AG10803 (cell line): ENCODE data around the gene ERBIN.

ENCODE experiments used
- DNase-seq: peaks from one replicate; pipeline ENCODE4 v3.0.0; 2010; ENCODE audit warnings: low read depth
- H3K4me3 ChIP-seq: 2 replicates; pipeline ENCODE4 v1.5.1; 2011; ENCODE audit warnings: mild to moderate bottlenecking, low read length, control low read depth
- TF ChIP-seq, protein P1 (sequence below): conservative IDR thresholded peaks from 2 replicates; pipeline ENCODE4 v1.5.1; 2011; ENCODE audit warnings: mild to moderate bottlenecking, low read length, control low read depth, inconsistent platforms

Gene ERBIN

DNA sequence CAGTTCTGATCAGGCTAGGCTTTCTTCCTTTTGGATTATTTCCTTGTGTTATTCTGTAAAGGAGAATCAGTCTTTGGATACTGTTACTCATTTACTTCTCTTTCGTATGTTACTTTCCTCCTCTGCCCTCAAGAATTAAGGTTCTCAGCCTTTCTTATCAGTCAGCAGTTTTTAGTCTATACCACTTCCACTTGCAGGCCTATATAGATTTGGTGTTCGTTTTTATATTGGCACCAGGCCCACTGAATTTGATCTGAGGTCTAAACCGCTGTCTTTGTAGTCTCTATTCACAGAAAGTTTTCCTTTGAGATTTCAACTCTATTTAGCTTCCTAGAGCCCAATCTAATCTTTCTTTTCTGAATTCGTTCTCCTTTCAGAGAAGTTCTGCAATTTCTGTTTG, 62.8 kb downstream of the ERBIN start:
- TF ChIP-seq, protein P1, sequence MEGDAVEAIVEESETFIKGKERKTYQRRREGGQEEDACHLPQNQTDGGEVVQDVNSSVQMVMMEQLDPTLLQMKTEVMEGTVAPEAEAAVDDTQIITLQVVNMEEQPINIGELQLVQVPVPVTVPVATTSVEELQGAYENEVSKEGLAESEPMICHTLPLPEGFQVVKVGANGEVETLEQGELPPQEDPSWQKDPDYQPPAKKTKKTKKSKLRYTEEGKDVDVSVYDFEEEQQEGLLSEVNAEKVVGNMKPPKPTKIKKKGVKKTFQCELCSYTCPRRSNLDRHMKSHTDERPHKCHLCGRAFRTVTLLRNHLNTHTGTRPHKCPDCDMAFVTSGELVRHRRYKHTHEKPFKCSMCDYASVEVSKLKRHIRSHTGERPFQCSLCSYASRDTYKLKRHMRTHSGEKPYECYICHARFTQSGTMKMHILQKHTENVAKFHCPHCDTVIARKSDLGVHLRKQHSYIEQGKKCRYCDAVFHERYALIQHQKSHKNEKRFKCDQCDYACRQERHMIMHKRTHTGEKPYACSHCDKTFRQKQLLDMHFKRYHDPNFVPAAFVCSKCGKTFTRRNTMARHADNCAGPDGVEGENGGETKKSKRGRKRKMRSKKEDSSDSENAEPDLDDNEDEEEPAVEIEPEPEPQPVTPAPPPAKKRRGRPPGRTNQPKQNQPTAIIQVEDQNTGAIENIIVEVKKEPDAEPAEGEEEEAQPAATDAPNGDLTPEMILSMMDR = no peak
- no peak for DNase-seq
- H3K4me3 ChIP-seq = no peak overlapping the region

DNA sequence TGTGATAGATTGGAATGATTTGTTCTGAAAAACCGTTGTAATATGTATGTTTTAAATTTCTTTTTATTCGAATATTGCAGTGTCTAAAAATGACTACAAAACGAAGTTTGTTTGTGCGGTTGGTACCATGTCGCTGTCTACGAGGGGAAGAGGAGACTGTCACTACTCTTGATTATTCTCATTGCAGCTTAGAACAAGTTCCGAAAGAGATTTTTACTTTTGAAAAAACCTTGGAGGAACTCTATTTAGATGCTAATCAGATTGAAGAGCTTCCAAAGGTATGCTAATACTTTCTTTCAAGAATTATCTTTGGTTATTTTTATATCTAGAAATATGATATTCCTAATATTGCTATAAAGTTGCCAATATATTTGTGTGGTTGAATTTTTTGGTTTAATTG, 66.3 kb downstream of the ERBIN start:
- no peak for DNase-seq
- TF ChIP-seq, protein P1 = no peak
- no peak overlapping the region for H3K4me3 ChIP-seq

DNA sequence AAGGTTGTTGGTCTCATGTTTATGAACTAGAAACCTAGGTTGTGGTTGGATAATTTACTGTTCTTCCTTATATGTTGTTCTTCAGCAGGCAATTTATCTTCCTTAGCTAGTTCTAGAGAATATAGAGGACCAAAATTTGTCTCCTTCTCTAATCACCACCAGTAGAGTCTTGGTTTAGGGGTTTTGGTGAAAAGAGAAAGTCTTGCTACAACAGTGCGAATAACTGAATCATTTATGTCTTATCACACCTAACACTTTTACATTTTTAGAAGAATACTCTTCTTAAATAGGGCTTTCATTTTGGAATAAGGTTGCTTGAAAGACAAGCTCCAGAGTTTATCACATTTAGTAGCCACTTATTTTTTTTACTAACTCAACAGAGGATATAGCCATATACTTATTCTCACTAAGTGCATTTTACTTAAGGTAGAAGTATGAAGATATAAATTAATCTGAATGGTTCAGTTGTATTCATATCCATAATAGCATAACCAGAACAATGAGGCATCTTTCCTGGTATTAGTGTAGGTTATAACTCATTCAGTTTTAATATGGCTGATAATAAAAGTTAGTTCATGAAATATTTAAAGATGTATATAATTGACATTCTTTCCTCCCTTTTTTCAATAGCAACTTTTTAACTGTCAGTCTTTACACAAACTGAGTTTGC, 67.9 kb downstream of the ERBIN start:
- no peak overlapping the region for H3K4me3 ChIP-seq
- TF ChIP-seq, protein P1 = no peak
- no peak for DNase-seq

DNA sequence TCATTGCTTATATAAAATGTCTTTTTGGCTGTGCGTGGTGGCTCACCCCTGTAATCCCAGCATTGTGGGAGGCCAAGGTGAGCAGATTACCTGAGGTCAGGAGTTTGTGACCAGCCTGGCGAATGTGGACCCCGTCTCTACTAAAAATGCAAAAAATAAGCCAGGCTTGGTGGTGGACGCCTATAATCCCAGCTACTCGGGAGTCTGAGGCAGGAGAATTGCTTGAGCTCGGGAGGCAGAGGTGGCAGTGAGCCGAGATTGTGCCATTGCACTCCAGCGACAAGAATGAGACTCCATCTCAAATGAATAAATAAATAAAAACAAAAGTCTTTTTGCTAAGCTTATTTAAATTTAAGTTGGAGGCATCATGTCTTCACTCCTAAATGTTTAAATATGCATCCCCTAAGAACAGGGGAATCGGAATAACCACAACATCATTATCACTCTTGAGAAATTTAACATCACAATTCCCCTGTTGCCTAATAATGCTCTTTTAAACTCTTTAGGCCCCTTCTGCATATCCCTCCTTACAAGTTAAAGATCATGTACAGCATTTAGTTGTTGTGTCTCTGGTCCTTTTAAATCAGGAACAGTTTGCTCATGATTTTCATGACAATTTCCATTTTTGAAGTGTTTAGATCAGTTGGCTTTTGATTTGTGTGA, 72.8 kb downstream of the ERBIN start:
- TF ChIP-seq, protein P1 = no peak
- H3K4me3 ChIP-seq = no peak overlapping the region
- no peak for DNase-seq

DNA sequence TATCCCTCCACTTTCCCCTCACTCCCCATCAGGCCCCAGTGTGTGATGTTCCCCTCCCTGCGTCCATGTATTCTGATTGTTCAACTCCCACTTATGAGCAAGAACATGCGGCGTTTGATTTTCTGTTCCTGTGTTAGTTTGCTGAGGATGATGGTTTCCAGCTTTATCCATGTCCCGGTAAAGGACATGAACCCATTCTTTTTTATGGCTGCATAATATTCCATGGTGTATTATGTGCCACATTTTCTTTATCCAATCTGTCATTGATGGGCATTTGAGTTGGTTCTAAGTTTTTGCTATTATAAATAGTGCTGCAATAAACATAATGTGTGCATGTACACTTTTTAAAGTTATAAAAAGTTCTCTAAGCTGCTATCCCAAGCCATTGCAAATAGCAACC, 75.6 kb downstream of the ERBIN start:
- DNase-seq = no peak
- H3K4me3 ChIP-seq = no peak overlapping the region
- TF ChIP-seq, protein P1 = no peak

DNA sequence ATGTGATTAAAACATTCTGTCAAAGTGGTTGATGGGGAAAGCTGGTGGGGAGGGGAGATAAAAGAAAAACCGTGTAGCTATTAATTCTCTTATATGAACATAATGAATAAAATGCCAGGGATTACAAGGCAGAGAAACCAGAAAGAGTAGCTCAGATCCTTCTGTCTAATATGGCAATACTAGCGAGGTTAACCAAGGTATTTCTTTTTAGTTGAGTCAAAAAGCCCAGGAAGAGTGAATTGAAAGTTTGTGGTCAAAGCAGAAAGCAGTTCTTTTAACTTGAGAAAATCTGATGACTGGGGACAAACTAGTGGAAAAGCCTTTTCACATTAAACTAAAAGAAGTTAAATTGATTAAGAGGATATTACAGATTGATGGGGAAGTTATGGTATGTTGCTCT, 76.0 kb downstream of the ERBIN start:
- H3K4me3 ChIP-seq = no peak overlapping the region
- TF ChIP-seq, protein P1 = no peak
- DNase-seq = no peak

DNA sequence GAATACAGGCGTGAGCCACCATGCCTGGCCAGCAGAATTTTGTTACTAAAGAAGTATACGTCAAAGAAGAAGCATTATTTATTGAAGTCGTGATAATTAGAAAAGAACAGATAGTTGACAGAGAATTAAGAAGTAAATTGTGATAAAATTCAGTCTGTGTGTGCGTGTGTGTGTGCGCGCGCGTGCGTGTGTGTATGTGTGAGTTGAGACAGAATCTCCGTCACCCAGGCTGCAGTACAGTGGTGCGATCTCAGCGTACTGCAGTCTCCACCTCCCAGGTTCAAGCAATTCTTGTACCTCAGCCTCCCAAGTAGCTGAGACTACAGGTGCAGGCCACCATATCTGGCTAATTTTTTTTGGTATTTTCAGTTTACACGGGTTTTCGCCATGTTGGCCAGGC, 77.8 kb downstream of the ERBIN start:
- DNase-seq = no peak
- no peak overlapping the region for H3K4me3 ChIP-seq
- TF ChIP-seq, protein P1 = no peak
